Smooth muscle cell (in vitro differentiated cells): ENCODE results near the gene C1orf198. TPM values are rescaled to one million over a fixed set of nuclear protein-coding genes. Genes with fewer than 3 reads are reported as not detected.

ENCODE experiments used
- DNase-seq: peaks from one replicate; lab custom pipeline; 2025; ENCODE audit not compliant: unreplicated experiment; lab: John Stamatoyannopoulos, UW
- H2AFZ ChIP-seq: fragments of 200-600 bp; sonication (generic); 2 replicates; pipeline ENCODE4 v1.6.0; 2016; ENCODE audit warnings: antibody characterized with exemption, low read depth, mild to moderate bottlenecking
- H3F3A ChIP-seq: fragments of 200-600 bp; sonication (generic); 2 replicates; pipeline ENCODE4 v1.6.0; 2017; ENCODE audit warnings: antibody characterized with exemption, low read depth
- H3K27ac ChIP-seq: fragments of 200-600 bp; sonication (generic); 2 replicates; pipeline ENCODE4 v1.5.1; 2016; ENCODE audit warnings: low read depth, mild to moderate bottlenecking
- H3K27me3 ChIP-seq: fragments of 200-600 bp; sonication (generic); 2 replicates; pipeline ENCODE4 v1.6.1; 2016; ENCODE audit warnings: low read depth, mild to moderate bottlenecking
- H3K36me3 ChIP-seq: fragments of 200-600 bp; sonication (generic); 2 replicates; pipeline ENCODE4 v1.5.1; 2016; ENCODE audit warnings: low read depth
- H3K4me1 ChIP-seq: fragments of 200-600 bp; sonication (generic); 2 replicates; pipeline ENCODE4 v1.5.1; 2016; ENCODE audit warnings: low read depth
- H3K4me2 ChIP-seq: fragments of 200-600 bp; sonication (generic); 2 replicates; pipeline ENCODE4 v1.6.0; 2016; ENCODE audit warnings: mild to moderate bottlenecking
- H3K4me3 ChIP-seq: fragments of 200-600 bp; sonication (generic); 2 replicates; pipeline ENCODE4 v1.5.1; 2016; ENCODE audit warnings: mild to moderate bottlenecking
- H3K79me2 ChIP-seq: fragments of 200-600 bp; sonication (generic); 2 replicates; pipeline ENCODE4 v1.6.0; 2016; ENCODE audit warnings: low read depth, mild to moderate bottlenecking
- H3K9ac ChIP-seq: fragments of 200-600 bp; sonication (generic); 2 replicates; pipeline ENCODE4 v1.6.0; 2016; ENCODE audit warnings: low read depth
- H3K9me3 ChIP-seq: fragments of 200-600 bp; sonication (generic); replicated peaks from 2 replicates; pipeline ENCODE4 v1.5.1; 2016; ENCODE audit warnings: low read depth
- H4K20me1 ChIP-seq: fragments of 200-600 bp; sonication (generic); 2 replicates; pipeline ENCODE4 v1.6.0; 2016; ENCODE audit warnings: low read depth
- WGBS: methylation state at CpG from one replicate; pipeline ENCODE4 v1.1.7; 2016; ENCODE audit warnings: low lambda C conversion rate; 5-methylcytosine and 5-hydroxymethylcytosine counted together
- polyA plus RNA-seq: library from polyadenylated mRNA; unstranded; fragments of >200 nt; fragmentation: Nextera tagmentation; extraction: Ambion mirVana; gene quantifications from 2 replicates; pipeline ENCODE4 v1.2.1, GENCODE V29; 2016
- total RNA-seq: library from RNA; depleted of rRNA; stranded (reverse); fragments of >200 nt; gene quantifications from 2 replicates; pipeline ENCODE4 v1.2.3, GENCODE V29; 2014
- TF ChIP-seq, protein P1 (sequence below): fragments of 200-600 bp; sonication (generic); IDR thresholded peaks from 2 replicates; pipeline ENCODE4 v1.5.1; 2017; ENCODE audit warnings: borderline replicate concordance, mild to moderate bottlenecking, antibody characterized with exemption; ENCODE audit not compliant: insufficient read depth, poor library complexity, severe bottlenecking

The C1orf198 gene
- total and polyA plus RNA-seq, 2 experiments from 2014 or later, result 67.7 to 77.5 TPM

DNA sequence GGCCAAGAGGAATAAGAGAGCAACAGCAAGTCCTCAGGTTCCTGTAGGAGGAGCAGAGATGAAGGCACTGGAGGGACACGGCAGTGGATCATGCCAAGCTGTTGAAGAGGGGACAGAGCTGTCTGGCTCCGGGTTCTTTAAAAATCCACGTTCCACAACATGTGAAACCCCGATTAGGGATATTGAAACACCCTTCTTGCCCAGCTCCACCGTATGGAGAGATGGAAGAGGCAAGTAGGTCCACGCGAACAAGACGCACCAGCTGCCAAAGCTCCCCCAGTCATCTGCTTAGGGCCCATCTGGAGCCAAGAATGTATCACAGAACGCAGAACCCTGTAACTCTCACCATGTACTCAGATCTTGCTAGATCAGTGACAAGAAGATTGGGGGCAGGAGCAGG is 3.9 kb downstream of the C1orf198 start:
- peak overlapping the region; percentile 55 for H3K27ac ChIP-seq
- no peaks in the 10 kb centered on the region for H3K9me3 ChIP-seq
- no peak for DNase-seq
- H3K4me1 ChIP-seq, result peaks cover 39% of the 10 kb centered on the region
- TF ChIP-seq, protein P1, sequence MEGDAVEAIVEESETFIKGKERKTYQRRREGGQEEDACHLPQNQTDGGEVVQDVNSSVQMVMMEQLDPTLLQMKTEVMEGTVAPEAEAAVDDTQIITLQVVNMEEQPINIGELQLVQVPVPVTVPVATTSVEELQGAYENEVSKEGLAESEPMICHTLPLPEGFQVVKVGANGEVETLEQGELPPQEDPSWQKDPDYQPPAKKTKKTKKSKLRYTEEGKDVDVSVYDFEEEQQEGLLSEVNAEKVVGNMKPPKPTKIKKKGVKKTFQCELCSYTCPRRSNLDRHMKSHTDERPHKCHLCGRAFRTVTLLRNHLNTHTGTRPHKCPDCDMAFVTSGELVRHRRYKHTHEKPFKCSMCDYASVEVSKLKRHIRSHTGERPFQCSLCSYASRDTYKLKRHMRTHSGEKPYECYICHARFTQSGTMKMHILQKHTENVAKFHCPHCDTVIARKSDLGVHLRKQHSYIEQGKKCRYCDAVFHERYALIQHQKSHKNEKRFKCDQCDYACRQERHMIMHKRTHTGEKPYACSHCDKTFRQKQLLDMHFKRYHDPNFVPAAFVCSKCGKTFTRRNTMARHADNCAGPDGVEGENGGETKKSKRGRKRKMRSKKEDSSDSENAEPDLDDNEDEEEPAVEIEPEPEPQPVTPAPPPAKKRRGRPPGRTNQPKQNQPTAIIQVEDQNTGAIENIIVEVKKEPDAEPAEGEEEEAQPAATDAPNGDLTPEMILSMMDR, result no peak
- 89% methylated on average over 9 of the region's 9 CpGs for WGBS
- no peak overlapping the region for H2AFZ ChIP-seq
- no peaks in the 10 kb centered on the region for H3K36me3 ChIP-seq
- H3K4me3 ChIP-seq, result no peak overlapping the region
- peak overlapping the region; percentile 70 for H3K4me2 ChIP-seq
- H3K27me3 ChIP-seq, result no peaks in the 10 kb centered on the region
- H3K9ac ChIP-seq, result no peak overlapping the region
- H3F3A ChIP-seq, result peaks cover 12% of the 10 kb centered on the region
- H4K20me1 ChIP-seq, result peaks cover 72% of the 10 kb centered on the region
- peaks cover 87% of the 10 kb centered on the region for H3K79me2 ChIP-seq

DNA sequence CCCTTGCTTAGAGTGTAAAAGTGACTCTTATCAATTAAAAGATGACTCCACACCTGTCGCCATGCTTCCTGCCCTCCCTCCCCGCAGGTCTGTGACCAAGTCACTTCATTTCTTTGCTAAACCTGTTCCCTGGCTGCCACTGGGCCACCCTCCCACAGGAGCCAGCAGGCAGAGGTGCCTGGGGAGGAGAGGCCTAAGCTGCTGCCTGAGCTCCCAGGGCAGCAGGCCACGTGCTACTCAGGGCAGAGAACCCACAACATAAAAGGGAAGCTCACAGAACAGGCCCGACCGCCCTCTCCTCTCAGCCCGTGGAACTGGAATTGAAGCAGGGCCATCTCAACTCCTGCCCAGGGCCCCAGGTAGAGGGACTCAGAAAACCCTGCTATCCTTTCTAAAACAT is 4.9 kb downstream of the C1orf198 start:
- Histone ChIP-seq H3K36me3 (no peaks in the 10 kb centered on the region), H3K27me3 (no peaks in the 10 kb centered on the region), H3K79me2 (peaks cover 95% of the 10 kb centered on the region), H3K4me2 (peak overlapping the region; percentile 70), H2AFZ (no peak overlapping the region), H3K9ac (peak overlapping the region; percentile 14), H4K20me1 (peaks cover 81% of the 10 kb centered on the region), H3K27ac (peak overlapping the region; percentile 55), H3K9me3 (no peaks in the 10 kb centered on the region), H3K4me1 (peaks cover 42% of the 10 kb centered on the region), H3K4me3 (no peak overlapping the region), H3F3A (peaks cover 20% of the 10 kb centered on the region)
- WGBS, result 45% methylated on average over 6 of the region's 6 CpGs
- TF ChIP-seq, protein P1, result no peak
- DNase-seq, result no peak

DNA sequence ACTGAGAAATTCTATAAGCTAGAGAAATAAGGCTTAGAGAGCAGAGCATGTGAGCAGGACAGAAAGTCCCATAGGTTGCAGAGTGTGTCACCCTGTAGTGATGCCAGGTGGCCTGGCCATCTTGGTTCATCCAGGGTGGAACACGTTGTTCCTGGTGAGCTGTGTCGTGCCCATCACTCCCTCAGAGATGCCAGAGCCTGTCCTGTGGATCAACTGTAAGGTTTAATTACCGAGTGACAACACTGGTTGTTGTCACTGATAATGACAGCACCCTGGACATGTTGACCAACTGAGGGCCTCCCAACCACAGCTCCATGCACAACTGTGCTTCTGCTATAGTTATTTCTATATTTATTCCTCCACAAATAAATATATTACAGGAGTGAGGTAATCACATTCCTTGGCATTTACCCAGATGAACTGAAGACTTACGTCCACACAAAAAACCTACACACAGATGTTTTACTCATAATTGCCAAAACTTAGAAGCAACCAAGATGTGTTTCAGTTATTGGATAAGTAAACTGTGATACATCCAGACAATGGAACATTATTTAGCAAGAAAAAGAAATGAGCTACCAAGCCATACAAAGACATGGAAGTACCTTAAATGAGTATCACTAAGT is 6.2 kb downstream of the C1orf198 start:
- peak overlapping the region; percentile 55 for H3K27ac ChIP-seq
- H4K20me1 ChIP-seq, result peaks cover 88% of the 10 kb centered on the region
- TF ChIP-seq, protein P1, result no peak

DNA sequence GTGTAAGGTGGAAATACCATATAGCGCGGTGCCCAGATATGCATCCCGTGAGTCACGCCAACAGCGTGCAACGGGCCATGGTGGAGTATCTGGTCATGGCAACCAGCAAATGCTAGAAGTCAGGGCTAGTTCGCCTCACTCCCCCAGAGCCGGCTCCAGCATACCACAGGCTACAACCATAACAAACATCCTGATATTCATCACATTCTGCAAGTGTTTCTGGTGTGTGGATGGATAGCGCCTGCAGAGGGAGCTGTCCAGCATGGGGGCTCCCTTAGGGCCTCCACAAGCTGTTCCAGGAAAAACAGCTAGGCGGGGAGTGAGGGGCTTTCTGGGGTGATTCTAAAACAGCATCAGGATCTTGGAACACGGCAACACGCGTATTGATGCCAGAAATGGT is 6.8 kb downstream of the C1orf198 start:
- Histone ChIP-seq H3K79me2 (peaks cover 83% of the 10 kb centered on the region), H2AFZ (no peak overlapping the region), H3K9ac (no peak overlapping the region), H3K36me3 (no peaks in the 10 kb centered on the region), H3F3A (peaks cover 31% of the 10 kb centered on the region), H3K27me3 (no peaks in the 10 kb centered on the region), H3K9me3 (no peaks in the 10 kb centered on the region), H3K4me3 (no peak overlapping the region), H4K20me1 (peaks cover 86% of the 10 kb centered on the region), H3K4me1 (peaks cover 48% of the 10 kb centered on the region), H3K4me2 (no peak overlapping the region), H3K27ac (no peak overlapping the region)
- DNase-seq, result no peak
- TF ChIP-seq, protein P1, result no peak
- 96% methylated on average over 13 of the region's 13 CpGs for WGBS

More for the DNA sequence above, 6.2 kb downstream of the C1orf198 start:
- DNase-seq, result no peak
- Histone ChIP-seq H3F3A (peaks cover 31% of the 10 kb centered on the region), H3K4me3 (no peak overlapping the region), H3K4me2 (no peak overlapping the region), H3K9ac (no peak overlapping the region), H3K4me1 (peaks cover 53% of the 10 kb centered on the region), H3K36me3 (no peaks in the 10 kb centered on the region), H2AFZ (no peak overlapping the region), H3K27me3 (no peaks in the 10 kb centered on the region), H3K79me2 (peaks cover 88% of the 10 kb centered on the region), H3K9me3 (no peaks in the 10 kb centered on the region)
- WGBS, result 87% methylated on average over 4 of the region's 4 CpGs
